Smooth muscle cell (in vitro differentiated cells): ENCODE data around the gene IL16. TPM values are rescaled to one million over a fixed set of nuclear protein-coding genes. Genes with fewer than 3 reads are reported as not detected.

Experiments
- DNase-seq: peaks from one replicate; lab custom pipeline; 2025; ENCODE audit not compliant: unreplicated experiment; lab: John Stamatoyannopoulos, UW
- H2AFZ ChIP-seq: fragments of 200-600 bp; sonication (generic); 2 replicates; pipeline ENCODE4 v1.6.0; 2016; ENCODE audit warnings: antibody characterized with exemption, low read depth, mild to moderate bottlenecking
- H3F3A ChIP-seq: fragments of 200-600 bp; sonication (generic); 2 replicates; pipeline ENCODE4 v1.6.0; 2017; ENCODE audit warnings: antibody characterized with exemption, low read depth
- H3K27ac ChIP-seq: fragments of 200-600 bp; sonication (generic); 2 replicates; pipeline ENCODE4 v1.5.1; 2016; ENCODE audit warnings: low read depth, mild to moderate bottlenecking
- H3K27me3 ChIP-seq: fragments of 200-600 bp; sonication (generic); 2 replicates; pipeline ENCODE4 v1.6.1; 2016; ENCODE audit warnings: low read depth, mild to moderate bottlenecking
- H3K36me3 ChIP-seq: fragments of 200-600 bp; sonication (generic); 2 replicates; pipeline ENCODE4 v1.5.1; 2016; ENCODE audit warnings: low read depth
- H3K4me1 ChIP-seq: fragments of 200-600 bp; sonication (generic); 2 replicates; pipeline ENCODE4 v1.5.1; 2016; ENCODE audit warnings: low read depth
- H3K4me2 ChIP-seq: fragments of 200-600 bp; sonication (generic); 2 replicates; pipeline ENCODE4 v1.6.0; 2016; ENCODE audit warnings: mild to moderate bottlenecking
- H3K4me3 ChIP-seq: fragments of 200-600 bp; sonication (generic); 2 replicates; pipeline ENCODE4 v1.5.1; 2016; ENCODE audit warnings: mild to moderate bottlenecking
- H3K79me2 ChIP-seq: fragments of 200-600 bp; sonication (generic); 2 replicates; pipeline ENCODE4 v1.6.0; 2016; ENCODE audit warnings: low read depth, mild to moderate bottlenecking
- H3K9ac ChIP-seq: fragments of 200-600 bp; sonication (generic); 2 replicates; pipeline ENCODE4 v1.6.0; 2016; ENCODE audit warnings: low read depth
- H3K9me3 ChIP-seq: fragments of 200-600 bp; sonication (generic); replicated peaks from 2 replicates; pipeline ENCODE4 v1.5.1; 2016; ENCODE audit warnings: low read depth
- H4K20me1 ChIP-seq: fragments of 200-600 bp; sonication (generic); 2 replicates; pipeline ENCODE4 v1.6.0; 2016; ENCODE audit warnings: low read depth
- CTCF ChIP-seq: fragments of 200-600 bp; sonication (generic); IDR thresholded peaks from 2 replicates; pipeline ENCODE4 v1.5.1; 2017; ENCODE audit warnings: borderline replicate concordance, mild to moderate bottlenecking, antibody characterized with exemption; ENCODE audit not compliant: insufficient read depth, poor library complexity, severe bottlenecking
- WGBS: methylation state at CpG from one replicate; pipeline ENCODE4 v1.1.7; 2016; ENCODE audit warnings: low lambda C conversion rate; 5-methylcytosine and 5-hydroxymethylcytosine counted together
- polyA plus RNA-seq: library from polyadenylated mRNA; unstranded; fragments of >200 nt; fragmentation: Nextera tagmentation; extraction: Ambion mirVana; gene quantifications from 2 replicates; pipeline ENCODE4 v1.2.1, GENCODE V29; 2016
- total RNA-seq: library from RNA; depleted of rRNA; stranded (reverse); fragments of >200 nt; gene quantifications from 2 replicates; pipeline ENCODE4 v1.2.3, GENCODE V29; 2014

IL16 gene
- total and polyA plus RNA-seq, 2 experiments from 2014 or later: 1.3 to 1.4 TPM

- H3K27ac ChIP-seq: no peak overlapping the region
Observed at GRCh38 chr15:81296186-81296585, 99.5 kb downstream of the IL16 start.

GRCh38 chr15:81296673-81297072, 100.0 kb downstream of the IL16 start:
- H4K20me1 ChIP-seq: no peaks in the 10 kb centered on the region
- no peak overlapping the region for H3K4me2 ChIP-seq
- H3K4me3 ChIP-seq: no peak overlapping the region
- no peaks in the 10 kb centered on the region for H3K36me3 ChIP-seq
- no peaks in the 10 kb centered on the region for H3K79me2 ChIP-seq
- H3F3A ChIP-seq: no peaks in the 10 kb centered on the region
- H3K9ac ChIP-seq: no peak overlapping the region
- no peak for DNase-seq
- no peak overlapping the region for H3K27ac ChIP-seq
- TF ChIP-seq CTCF: no peak
- H3K4me1 ChIP-seq: no peaks in the 10 kb centered on the region
- H3K9me3 ChIP-seq: no peaks in the 10 kb centered on the region
- H2AFZ ChIP-seq: no peak overlapping the region
- WGBS: 81% methylated on average over 11 of the region's 11 CpGs
- no peaks in the 10 kb centered on the region for H3K27me3 ChIP-seq

More at GRCh38 chr15:81296186-81296585, 99.5 kb downstream of the IL16 start:
- no peak overlapping the region for H3K4me2 ChIP-seq
- no peaks in the 10 kb centered on the region for H3K27me3 ChIP-seq
- H3F3A ChIP-seq: no peaks in the 10 kb centered on the region
- H3K4me1 ChIP-seq: no peaks in the 10 kb centered on the region
- no peak for DNase-seq
- H3K9me3 ChIP-seq: no peaks in the 10 kb centered on the region
- H3K4me3 ChIP-seq: no peak overlapping the region
- H2AFZ ChIP-seq: no peak overlapping the region
- no peaks in the 10 kb centered on the region for H3K36me3 ChIP-seq
- no peak for TF ChIP-seq CTCF
- no peaks in the 10 kb centered on the region for H3K79me2 ChIP-seq
- no peaks in the 10 kb centered on the region for H4K20me1 ChIP-seq
- H3K9ac ChIP-seq: no peak overlapping the region
- WGBS: 90% methylated on average over 2 of the region's 2 CpGs

GRCh38 chr15:81297147-81297572, 100.5 kb downstream of the IL16 start:
- H3K9me3 ChIP-seq: no peaks in the 10 kb centered on the region
- H3K4me1 ChIP-seq: no peaks in the 10 kb centered on the region
- no peak overlapping the region for H3K4me3 ChIP-seq
- H3K79me2 ChIP-seq: no peaks in the 10 kb centered on the region
- no peak overlapping the region for H3K9ac ChIP-seq
- no peak overlapping the region for H2AFZ ChIP-seq
- H3K4me2 ChIP-seq: no peak overlapping the region
- no peaks in the 10 kb centered on the region for H4K20me1 ChIP-seq
- no peaks in the 10 kb centered on the region for H3K27me3 ChIP-seq
- TF ChIP-seq CTCF: no peak
- DNase-seq: no peak
- H3K36me3 ChIP-seq: no peaks in the 10 kb centered on the region
- no peaks in the 10 kb centered on the region for H3F3A ChIP-seq
- 83% methylated on average over 3 of the region's 3 CpGs for WGBS
- H3K27ac ChIP-seq: no peak overlapping the region
